Measurements from ENCODE around the gene PPP2R5C. TPM values are rescaled to one million over a fixed set of nuclear protein-coding genes. Genes with fewer than 3 reads are reported as not detected.

Gene PPP2R5C
- total and polyA plus RNA-seq, 2 of the 4 experiments (the other 2 are of a cell fraction) = 65.9 to 78.7 TPM

DNA sequence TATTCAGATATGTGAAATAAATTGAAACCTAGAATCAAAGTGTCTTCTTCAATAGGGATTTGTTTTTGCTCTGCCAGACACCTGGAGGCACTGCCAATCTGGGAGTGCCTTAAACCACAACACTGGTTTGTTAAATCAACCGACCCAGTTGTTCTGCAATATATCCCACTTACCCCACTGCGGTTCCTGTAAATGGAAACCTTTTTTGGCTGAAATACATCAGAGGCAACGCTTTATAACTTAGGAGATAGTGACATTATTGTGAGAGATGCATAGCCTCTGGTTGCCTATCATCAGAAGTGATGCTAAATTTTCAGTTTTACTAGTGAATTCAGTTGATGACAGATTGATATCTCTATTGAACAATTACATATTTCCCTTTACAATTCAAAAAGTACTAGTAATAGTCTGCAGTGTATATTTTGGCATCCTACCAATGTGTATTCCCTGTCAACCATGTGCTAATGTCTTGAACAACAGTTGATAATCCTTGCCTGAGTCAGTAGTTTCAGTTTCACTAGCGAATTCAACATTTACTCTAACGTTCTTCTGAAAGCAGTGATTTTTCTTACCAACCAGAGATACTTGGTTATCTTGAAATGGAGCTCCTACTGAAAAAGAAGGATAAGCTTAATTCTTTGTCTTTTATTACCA, 30.5 kb downstream of the PPP2R5C start:
- H2AFZ ChIP-seq (replicated peaks; ENCODE audit: low read length, poor library complexity) = no peak overlapping the region
- peak overlapping the region; percentile 92 for H3K4me2 ChIP-seq (ENCODE audit: low read depth, low read length)
- no peaks in the 10 kb centered on the region for H3K27me3 ChIP-seq (ENCODE audit: control insufficient read depth, insufficient read depth, low read length)
- ATAC-seq (ENCODE audit: low read depth) (peak; percentile 82), DNase-seq (peak; percentile 78)
- peaks cover 3% of the 10 kb centered on the region; the same call in 1 of the 2 replicates for H3K9me1 ChIP-seq (ENCODE audit: insufficient read depth, low read length)
- H4K20me1 ChIP-seq (ENCODE audit: insufficient read depth, low read length) = no peaks in the 10 kb centered on the region
- no peak overlapping the region for H3K18ac ChIP-seq (ENCODE audit: low read depth, low read length)
- no peak overlapping the region for H2AK5ac ChIP-seq (ENCODE audit: low read depth, low read length)
- WGBS, 2 experiments (ENCODE audit: extremely low coverage in 2 of 2, insufficient read length in 1 of 2) = no CpG with 5 or more reads among the region's 5 CpGs
- no peak overlapping the region for H2BK20ac ChIP-seq (ENCODE audit: low read depth, low read length)
- peaks cover 0 to under 1% of the 10 kb centered on the region in 2 experiments; a peak in 1 of 4 replicates for H3K79me1 ChIP-seq (ENCODE audit: low read depth in 1 of 2, low read length in 2 of 2)
- dilution Hi-C loops (cut with HindIII; ENCODE audit: low sequenced_read_pairs, unreplicated experiment) = no loop called here
- no peak overlapping the region for H4K5ac ChIP-seq (ENCODE audit: low read depth, low read length)
- H2BK5ac ChIP-seq (ENCODE audit: low read depth, low read length, poor library complexity, severe bottlenecking) = no peak overlapping the region
- H3K56ac ChIP-seq (ENCODE audit: extremely low read depth, insufficient read depth, low read length) = no peak overlapping the region; the same call in 1 of the 2 replicates
- POLR2A ChIA-PET (ENCODE audit: unreplicated experiment) = no interaction called here
- H4K8ac ChIP-seq (ENCODE audit: low read depth in 2 of 2, low read length in 2 of 2) = no peak overlapping the region; a peak in 1 of 4 replicates
- BruUV-seq (replicated peaks) = no TSS peak
- no peak overlapping the region for H2BK120ac ChIP-seq (ENCODE audit: low read depth, low read length)
- H3K4me3 ChIP-seq (ENCODE audit: insufficient read depth, low read depth, low read length) = peak overlapping the region; percentile 37; the same call in 1 of the 2 replicates
- H3K36me3 ChIP-seq (ENCODE audit: control insufficient read depth, insufficient read depth, low read length) = no peaks in the 10 kb centered on the region
- H3K27ac ChIP-seq (ENCODE audit: insufficient read depth, low read length) = no peak overlapping the region
- no peak overlapping the region for H3K14ac ChIP-seq (replicated peaks; ENCODE audit: low read depth, low read length)
- peak overlapping the region; percentile 1; the same call in 1 of the 2 replicates for H3K9ac ChIP-seq (ENCODE audit: low read depth, low read length)
- CTCF ChIA-PET = interaction anchor here (1.1 kb wide), 1 partner anchor 13 kb away, joined by 4 read pairs; no protein-coding TSS in a partner anchor
- H3K4me1 ChIP-seq (ENCODE audit: control insufficient read depth, insufficient read depth, low read length) = no peaks in the 10 kb centered on the region
- no peak overlapping the region for H3K23ac ChIP-seq (ENCODE audit: low read depth, low read length)
- no peak overlapping the region for H4K91ac ChIP-seq (ENCODE audit: insufficient read depth, low read depth, low read length)
- no peak overlapping the region for H2AK9ac ChIP-seq (replicated peaks; ENCODE audit: low read depth, low read length, poor library complexity)
- in situ Hi-C loops (cut with MboI; ENCODE audit: low sequenced_read_pairs) = no loop called here
- H2BK15ac ChIP-seq (ENCODE audit: low read depth, low read length) = no peak overlapping the region
- TF ChIP-seq MXI1 (IDR thresholded peaks at IDR 0.05; ENCODE audit: borderline replicate concordance, low read depth, low read length) (peak; percentile 70; the same call in 1 of the 2 replicates), CHD1 (IDR thresholded peaks at IDR 0.05; ENCODE audit: low read depth, low read length) (no peak)
- H3K4ac ChIP-seq (ENCODE audit: low read depth, low read length) = no peak overlapping the region
- no peaks in the 10 kb centered on the region for H3K9me3 ChIP-seq (ENCODE audit: control insufficient read depth, insufficient read depth, low read length)
- intact Hi-C loops (cut with micrococcal nuclease) = no loop called here
